ENCODE measurements around the gene HRG.

The HRG gene

DNA sequence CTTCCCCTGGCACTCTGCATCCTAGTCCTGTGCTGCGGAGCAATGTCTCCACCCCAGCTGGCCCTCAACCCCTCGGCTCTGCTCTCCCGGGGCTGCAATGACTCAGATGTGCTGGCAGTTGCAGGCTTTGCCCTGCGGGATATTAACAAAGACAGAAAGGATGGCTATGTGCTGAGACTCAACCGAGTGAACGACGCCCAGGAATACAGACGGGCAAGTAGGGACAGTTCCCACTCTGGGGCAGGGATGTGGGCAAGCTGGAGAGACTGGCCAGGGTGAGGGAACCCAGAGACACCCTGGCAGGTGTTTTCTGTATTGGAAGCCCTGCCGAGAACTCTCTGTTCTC is 25.4 kb upstream of the HRG start:
- TF ChIP-seq, protein P1, sequence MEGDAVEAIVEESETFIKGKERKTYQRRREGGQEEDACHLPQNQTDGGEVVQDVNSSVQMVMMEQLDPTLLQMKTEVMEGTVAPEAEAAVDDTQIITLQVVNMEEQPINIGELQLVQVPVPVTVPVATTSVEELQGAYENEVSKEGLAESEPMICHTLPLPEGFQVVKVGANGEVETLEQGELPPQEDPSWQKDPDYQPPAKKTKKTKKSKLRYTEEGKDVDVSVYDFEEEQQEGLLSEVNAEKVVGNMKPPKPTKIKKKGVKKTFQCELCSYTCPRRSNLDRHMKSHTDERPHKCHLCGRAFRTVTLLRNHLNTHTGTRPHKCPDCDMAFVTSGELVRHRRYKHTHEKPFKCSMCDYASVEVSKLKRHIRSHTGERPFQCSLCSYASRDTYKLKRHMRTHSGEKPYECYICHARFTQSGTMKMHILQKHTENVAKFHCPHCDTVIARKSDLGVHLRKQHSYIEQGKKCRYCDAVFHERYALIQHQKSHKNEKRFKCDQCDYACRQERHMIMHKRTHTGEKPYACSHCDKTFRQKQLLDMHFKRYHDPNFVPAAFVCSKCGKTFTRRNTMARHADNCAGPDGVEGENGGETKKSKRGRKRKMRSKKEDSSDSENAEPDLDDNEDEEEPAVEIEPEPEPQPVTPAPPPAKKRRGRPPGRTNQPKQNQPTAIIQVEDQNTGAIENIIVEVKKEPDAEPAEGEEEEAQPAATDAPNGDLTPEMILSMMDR (IDR thresholded peaks at IDR 0.05) = no peak

DNA sequence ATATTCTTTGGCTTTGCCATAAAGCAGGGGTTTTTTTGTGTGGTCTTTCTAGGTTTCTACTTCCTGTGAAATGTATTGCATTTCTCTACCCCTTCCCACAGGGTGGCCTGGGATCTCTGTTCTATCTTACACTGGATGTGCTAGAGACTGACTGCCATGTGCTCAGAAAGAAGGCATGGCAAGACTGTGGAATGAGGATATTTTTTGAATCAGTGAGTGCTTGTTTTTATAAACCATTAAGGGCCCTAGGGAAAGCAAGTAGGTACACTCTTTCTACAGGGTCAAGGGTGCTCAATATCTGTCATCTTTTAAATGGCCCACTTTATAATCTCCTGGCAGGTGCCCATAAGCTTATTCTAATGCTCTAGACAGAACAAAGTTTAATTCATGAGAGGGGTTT is 24.9 kb upstream of the HRG start:
- TF ChIP-seq, protein P1 (IDR thresholded peaks at IDR 0.05) = no peak

DNA sequence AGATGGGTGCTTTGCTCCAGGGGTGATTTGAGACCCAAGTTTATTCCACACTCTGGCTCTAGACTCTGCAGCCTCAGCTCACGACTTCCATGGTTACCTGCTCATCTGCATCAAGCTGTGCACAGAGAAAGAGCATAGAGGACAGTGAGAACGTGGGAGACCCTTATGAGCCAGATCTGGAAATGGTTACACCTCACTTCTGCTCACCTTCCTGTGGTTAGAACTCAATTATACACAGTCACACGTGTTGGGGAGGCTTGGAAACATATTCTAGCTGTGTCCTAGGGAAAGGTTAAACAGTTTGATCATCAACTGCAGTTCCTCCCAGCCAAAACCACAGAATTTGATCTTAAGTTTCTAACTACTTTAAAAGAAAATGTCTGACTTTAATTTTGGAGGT is 23.8 kb upstream of the HRG start:
- TF ChIP-seq, protein P1 (IDR thresholded peaks at IDR 0.05) = no peak

DNA sequence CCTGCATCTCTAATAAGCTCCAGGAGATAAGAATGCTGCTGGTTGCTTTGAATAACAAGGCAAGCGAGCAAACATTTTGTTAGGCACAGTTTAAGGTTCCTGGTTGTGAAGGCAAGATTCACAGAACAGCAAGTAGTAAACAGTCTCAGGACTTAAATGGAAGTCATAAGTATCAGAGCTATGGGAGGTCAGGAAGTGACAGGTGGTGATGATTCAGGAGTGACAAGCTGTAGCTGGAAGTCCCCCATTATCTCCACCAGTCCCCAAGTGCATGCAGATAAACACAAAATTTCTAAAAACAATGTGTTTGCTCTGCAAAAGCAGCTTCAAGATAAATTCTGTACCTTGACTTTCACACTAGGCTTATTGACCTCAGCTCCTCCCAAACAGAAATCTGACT is 22.3 kb upstream of the HRG start:
- TF ChIP-seq, protein P1 (IDR thresholded peaks at IDR 0.05) = no peak

DNA sequence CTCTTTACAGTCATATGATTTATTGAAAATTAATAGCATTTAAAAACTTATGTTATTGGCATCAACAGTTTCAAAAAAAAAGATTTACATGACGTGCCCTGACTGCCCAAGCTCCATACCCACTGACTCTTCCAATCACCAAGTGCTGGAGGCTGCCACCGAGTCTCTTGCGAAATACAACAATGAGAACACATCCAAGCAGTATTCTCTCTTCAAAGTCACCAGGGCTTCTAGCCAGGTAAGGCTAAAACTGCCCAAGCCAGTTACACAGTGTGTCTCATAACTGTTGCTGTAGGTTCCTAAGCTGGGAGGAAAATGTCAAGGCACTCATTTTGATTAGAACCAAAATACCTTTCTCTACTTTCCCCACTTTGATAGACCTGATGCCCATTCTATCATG is 21.1 kb upstream of the HRG start:
- TF ChIP-seq, protein P1 (IDR thresholded peaks at IDR 0.05) = no peak

DNA sequence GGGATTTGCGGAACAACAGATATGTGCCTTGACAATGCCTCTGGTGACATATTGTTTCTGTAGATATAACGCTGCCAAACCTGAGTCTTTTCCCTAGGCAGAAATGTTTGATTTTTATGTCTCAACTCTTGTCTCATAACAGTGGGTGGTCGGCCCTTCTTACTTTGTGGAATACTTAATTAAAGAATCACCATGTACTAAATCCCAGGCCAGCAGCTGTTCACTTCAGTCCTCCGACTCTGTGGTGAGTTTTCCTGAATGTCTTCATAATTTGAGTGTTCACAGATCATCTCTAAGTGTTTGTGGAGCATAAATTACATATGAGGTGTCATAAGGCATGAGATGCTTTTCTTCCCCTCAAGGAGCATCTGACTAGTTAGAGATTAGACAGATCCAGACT is 19.7 kb upstream of the HRG start:
- TF ChIP-seq, protein P1 (IDR thresholded peaks at IDR 0.05) = no peak

DNA sequence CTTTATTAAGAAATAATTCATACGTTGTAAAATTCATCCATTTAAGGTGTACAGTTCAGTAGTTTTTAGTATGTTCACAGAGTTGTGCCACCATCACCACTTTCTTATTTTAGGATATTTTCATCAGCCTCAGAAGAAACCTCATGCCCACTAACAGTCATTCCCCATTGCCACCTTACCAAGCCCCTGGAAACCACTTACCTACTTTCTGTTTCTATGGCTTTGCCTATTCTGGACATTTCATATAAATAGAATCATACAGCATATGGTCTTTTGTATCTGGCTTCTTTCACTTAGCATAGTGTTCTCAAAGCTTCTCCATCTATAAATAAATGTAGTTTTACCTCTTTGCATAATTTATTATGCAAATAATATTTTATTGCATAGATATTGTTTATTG is 19.0 kb upstream of the HRG start:
- TF ChIP-seq, protein P1 (IDR thresholded peaks at IDR 0.05) = no peak

DNA sequence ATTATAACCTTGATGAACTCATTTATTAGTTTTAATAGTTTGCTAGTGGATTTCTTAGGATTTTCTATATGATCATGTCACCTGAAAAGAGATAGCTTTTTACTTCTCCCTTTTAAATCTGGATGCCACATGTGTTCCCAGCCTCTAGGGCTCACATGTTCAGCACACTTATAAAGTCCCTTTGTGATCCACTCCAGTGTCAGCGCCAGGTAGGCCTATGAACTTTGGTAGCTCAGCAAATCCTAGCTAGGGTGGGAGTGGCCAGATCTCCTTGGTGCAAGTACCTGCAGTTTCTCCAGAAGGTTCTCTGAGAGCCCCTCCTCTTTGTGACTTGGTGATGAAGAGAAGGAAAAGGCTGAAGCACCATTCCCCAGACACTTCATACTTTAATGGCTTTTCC is 17.0 kb upstream of the HRG start:
- TF ChIP-seq, protein P1 (IDR thresholded peaks at IDR 0.05) = no peak

All from LNCAP (cell line).